Inferior parietal cortex (tissue), 1 donor: ENCODE results near the gene KLK13.

Source experiments
- DNase-seq: peaks from one replicate; pipeline ENCODE4 v3.0.0-alpha.2; 2016; ENCODE audit errors: extremely low spot score

KLK13 gene

DNA sequence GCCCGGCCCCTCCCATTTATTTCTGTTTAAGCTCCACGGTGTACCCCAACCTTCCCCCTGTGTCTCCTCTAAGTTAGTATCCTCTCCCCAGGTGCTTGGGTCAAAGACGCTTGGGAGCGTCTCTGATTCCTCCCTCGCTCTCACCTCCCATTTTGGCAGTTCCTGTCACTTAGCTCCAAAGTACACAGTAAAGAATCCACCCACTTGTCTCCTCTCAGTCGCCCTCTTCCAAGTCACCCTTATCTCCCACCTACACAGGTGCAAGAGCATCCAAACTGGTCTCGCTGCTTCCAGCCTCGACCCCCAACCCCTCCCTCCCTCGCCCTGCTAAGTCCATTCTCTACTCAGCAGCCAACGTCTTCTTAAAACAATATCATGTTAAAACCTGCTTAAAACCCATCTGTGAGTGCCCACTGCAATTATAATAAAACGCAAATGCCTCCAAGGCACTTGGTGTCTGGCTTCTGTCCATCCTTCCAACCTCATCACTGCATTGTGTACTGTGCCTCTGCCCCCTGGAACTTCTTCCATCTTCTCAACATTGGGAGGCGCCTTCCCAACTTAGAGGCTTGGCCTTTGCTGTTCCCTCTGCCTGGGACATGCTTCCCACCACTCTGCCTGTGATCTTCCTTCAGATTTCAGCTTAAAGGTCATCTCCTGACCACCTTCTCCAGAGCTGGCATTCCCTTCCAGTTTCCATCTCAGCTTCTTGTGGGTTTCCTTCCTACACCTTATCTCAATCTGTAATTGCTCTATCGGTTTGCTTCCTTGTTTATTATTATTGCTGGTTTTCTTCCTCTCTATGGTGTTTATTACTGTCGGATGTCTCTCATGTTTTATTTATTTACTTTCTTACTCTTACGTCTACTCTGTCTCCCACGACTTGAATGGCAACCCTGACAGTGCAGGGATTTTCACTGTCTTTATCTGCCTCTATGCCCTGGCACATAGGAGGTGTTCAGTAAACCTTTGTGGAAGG lies 27.3 kb upstream of the KLK13 start:
- no peak for DNase-seq

DNA sequence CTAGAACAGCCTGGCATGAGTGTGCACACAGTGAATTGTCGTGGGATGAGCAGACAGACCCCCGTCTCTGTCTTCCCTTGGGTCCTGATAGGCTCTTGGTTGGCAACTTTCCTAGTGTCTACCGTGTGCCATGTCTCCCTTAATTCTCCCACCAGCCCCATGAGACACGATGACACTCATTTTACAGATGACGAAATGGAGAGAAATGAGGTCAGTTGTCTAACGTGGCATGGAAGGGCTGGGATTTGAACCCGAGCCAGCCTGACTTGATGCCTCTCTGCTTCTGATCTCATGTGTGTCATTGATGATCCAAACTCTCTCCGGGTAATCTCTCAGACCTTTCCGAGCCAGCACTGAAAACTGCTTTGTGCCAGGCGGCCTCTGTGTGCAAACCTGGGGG lies 26.2 kb upstream of the KLK13 start:
- no peak for DNase-seq

DNA sequence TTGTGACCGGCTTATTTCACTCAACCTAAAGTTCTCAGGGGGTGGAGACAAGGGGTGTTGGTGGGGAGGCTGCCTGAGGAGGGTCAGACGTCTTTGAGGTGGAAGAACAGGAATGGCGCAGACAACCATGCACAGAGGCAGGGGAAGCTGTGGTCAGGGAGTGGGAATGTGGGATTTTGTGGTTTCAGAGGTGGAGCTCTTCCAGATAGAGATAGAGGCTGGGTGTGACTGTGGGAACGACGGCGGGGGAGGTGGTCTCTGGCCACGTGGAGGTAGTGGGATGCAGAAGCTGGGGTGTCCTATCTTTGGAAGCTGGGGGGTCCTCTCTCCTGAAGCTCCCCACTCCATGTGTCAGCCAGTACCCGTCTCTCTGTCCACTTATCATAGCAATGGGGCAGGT lies 25.6 kb upstream of the KLK13 start:
- DNase-seq: no peak

DNA sequence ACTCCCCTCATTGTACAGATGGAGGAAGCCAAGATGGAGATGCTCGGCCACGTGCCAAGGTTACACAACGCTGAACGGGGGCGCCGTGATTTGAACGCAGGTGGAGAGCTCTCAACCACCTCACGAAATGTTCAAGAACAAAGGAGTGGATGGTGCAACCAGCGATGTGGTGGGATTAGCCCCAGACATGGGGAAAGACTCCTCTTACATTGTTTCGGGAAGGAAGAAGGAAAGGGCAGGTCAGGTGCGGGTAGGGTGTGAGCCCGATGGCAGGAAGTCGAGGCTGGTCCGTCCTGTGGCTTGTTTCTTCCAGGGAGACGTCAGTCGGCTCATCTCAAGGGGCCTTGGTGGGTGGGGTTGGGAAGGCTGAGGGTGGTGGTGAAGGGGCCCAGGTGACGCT lies 24.9 kb upstream of the KLK13 start:
- DNase-seq: no peak

DNA sequence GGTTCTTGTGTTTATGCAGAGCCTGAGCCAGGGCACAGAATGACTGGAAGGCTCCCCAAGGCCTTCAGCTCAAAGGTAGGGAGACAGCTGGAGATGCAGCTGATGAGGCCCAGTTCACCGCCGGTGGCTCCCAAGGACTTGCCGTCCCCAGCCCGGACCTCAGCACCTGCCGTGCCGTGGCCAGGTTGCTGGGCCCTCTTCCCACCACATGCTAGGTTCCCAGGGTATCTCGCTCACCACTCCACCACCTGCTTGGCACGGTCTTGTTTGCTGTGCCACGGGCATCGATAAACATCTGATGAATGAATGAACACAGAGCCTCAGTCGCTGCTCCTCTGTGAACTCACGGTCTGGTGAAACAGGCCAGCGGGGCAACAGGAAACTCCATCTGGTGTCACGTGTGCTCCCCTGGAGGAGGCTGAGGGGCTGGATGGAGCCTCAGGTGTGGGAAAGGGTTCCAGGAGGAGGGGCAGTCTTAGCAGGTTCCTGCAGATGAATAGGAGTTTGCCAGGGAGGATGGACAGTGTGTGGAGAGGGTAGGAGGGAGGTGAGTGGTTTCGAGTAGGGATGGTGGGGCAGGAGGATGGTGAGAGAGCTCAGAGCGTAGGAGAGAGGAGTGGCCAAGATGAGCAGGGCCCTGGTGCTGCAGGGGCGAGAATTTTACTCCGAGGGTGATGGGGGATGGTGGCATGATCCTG lies 21.4 kb upstream of the KLK13 start:
- no peak for DNase-seq

DNA sequence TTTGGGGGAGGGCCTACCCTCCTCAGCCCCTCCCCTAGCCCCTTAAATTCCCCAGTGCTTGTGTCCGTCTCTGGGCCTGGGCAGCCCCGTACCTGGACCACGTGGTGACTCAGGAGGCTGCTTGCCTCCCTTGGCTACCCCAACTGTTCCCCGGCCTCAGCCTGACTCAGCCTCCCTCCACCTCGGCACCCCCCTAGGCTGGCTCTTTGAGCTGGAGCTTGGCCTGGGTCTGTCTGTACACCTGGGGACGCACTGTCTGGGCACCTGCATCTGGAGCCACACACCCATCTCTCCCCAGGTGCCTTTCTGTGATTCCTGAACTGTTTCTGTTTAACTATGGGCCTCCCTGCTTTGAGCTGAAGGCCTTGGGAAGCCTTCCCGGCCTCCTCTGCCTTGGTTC lies 19.6 kb upstream of the KLK13 start:
- DNase-seq: no peak

DNA sequence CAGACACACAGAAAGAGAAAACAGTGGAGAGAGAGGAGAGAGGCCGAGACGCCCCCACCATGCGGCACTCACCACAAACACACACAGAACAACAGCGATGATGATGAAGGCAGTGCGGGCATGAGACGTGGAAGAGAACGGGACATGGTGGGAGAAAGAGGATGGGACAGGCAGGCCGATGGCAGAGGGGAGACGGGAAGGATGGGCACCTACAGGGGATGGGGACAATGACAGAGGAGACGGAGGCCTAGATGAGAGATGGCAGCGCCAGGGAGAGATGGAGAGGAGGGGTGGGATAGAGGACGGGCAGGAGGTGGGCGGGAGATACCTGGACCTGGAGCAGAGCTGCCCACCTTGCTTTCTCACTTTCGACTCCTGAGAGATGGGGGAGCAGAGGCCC lies 18.9 kb upstream of the KLK13 start:
- DNase-seq: no peak

DNA sequence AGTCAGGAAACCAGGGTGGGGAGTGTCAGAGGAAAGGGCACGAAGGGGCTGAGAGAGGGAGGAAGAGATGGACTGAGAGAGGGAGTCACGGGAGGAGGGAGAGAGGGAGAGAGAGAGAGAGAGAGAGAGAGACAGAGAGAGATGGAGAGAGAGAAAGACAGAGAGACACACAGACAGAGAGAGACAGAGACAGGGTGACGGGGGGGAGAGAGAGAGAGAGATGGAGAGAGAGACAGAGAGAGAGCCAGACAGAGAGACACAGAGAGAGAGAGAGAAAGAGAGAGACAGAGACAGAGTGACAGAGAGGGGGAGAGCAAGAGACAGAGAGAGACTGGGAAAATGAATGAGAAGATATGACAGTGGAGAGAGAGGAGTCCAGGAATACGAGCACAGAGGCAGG lies 18.3 kb upstream of the KLK13 start:
- DNase-seq: no peak

DNA sequence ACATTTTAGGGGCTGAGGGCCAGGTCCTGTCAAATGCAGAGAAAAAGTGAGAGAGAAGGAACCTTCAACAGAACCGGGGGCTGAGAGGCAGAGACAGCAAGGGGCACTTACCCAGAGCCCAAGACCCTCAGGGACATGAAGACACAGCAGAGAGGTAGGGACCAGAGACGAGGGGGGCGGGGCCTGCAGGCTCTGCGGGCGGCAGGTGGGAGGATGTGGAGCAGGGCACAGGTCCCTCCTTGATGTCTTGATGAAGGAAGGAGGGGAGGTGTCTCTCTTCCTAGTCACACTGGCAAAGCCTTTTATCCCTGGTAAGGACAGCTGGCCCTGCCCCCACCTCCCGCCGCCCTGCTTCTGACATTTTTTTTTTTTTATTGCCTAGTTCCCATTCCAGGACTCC lies 17.7 kb upstream of the KLK13 start, which contains the start of gene KLK14:
Gene KLK14 (minus strand): TSS at position 277 of the 400 bp plus-strand sequence. CDS start 273 bp downstream, at position 4.
- DNase-seq: no peak

DNA sequence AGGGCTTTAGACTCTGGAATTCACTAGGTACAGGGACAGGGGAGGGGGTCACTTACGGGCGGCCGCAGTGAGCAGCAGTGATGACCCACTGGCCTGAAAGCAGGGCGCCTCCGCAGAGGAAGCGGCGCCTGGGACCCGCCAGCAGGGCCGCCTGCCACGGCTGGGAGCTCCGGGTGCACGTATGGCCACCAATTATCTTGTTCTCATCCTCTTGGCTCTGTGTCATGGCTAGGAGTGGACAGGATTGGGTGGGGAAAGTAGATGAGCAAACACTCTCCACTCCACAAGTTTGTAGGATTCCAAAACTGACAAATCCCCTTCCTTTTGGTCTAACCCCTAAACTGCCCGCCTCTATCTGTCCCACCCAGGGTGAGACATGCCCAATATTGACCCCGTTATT lies 16.6 kb upstream of the KLK13 start:
- no peak for DNase-seq

DNA sequence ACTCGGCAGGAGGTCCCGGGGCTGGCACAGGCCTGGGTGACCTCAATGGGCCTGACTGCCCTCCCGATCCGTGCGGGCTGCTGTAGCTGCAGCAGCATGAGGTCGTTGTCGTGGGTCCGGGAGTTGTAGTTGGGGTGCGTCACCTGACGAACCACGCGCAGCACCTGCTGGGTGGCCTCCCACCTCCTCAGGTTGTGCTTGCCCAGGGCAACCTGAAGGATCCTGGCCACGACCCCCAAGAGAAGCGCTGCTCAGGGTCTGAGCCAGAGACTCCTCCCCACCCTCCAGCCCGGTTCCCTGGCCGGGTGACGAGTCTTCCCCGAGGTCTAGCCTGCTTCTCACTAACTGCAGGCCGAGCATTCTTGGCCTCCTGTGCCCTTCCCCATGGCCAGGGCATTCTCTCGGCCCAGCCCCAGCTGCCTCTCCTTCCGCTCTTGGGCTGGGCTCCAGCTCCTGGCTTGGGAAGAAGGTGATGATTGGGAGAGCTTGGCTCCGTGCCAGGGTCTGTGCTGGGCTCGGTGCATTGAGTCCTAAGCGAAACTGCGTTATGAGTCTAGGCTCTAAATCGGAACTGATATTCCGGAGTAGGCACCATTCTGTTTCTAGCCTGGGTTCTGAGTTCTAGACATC lies 14.7 kb upstream of the KLK13 start:
- no peak for DNase-seq

DNA sequence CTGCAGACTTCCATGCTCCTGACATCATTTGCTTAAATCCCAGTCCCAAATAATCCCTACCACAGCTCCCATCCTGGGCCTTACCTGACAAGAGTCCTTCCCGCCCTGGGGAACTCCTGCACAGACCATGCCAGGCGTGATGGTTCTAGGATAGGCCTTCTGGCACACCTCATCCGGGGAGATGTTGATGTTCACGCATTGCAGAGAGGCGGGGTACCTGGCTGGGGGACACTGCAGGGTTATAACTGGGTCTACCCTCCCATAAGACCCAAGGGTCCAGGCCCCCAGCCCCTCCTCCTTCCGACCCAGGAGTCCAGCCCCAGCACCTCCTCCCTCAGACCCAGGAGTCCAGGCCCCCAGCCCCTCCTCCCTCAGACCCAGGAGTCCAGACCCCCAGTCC lies 13.8 kb upstream of the KLK13 start:
- DNase-seq: no peak

DNA sequence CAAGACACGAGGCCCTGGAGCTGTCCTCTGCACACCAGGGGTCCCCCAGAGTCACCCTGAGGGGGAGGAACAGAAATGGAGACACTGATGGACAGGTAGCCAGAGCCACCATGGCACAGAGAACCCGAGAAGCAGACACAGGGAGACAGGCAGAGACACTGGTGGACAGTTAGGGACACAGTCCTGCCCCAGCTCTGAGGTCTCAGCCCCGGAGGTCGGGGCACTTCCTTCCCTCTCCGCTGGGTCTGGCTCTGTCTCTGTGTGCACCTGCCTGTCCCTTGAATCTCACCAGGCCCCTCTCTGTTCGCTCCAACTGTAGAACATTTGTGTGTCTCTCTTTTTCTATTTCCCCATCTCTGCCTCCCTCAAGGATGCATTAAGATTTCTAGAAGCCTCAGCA lies 13.2 kb upstream of the KLK13 start:
- no peak for DNase-seq

DNA sequence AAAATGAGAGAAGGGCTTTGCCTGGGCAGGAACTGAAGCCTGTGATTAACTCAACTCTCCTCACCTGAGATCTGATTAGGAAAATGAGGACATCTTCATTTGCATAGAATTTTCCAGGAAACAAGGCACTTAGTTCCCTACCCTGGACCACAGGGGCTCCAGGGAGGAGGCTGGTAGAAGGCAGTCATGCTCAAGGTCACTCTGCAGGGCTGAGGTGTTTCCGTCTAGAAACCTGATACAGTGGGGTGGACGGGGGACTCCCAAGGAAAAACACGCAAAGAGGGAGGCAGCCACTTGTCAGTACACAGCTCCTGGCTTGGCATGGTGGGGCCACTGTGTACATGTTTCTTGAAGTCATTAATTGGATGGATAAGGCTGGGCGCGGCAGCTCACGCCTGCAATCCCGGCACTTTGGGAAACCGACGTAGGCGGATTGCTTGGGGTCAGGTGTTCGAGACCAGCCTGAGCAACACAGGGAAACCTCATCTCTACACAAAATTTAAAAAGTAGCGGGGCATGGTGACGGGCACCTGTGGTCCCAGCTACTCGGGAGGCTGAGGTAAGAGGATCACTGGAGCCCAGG lies 11.8 kb upstream of the KLK13 start:
- DNase-seq: no peak

DNA sequence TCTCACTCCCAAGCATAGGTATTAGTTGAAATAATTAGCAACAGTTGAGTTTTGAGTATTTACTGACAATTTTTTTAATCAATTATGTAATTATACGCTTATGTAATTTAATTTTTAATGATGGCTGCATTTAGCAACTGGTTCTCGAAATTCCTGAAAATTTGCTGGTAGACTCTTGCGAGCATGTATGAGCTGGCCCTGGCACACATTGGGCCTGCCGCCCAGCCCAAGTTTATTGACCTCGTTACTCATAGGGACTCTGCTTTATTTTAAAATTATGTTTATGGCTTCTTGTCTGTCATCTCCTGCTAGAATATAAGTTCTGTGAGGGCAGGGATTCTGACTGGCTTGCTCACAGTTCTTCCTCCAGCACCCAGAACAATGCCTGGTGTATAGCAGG lies 11.1 kb upstream of the KLK13 start:
- DNase-seq: no peak

DNA sequence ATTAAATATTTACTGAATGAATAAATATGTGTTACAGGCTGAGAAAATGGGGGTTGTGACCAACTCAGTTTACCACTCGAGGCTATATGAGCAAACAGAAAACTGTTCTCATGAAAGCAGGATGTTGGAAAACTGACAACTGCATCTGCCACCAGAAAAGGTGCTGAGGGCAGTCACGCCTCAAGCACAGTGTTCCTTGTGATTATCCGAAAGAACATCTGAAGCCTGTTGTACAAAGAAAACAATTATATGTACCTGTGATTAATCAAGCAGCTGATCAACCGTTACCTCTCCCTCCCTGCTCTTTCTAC lies 6.2 kb upstream of the KLK13 start:
- DNase-seq: no peak

DNA sequence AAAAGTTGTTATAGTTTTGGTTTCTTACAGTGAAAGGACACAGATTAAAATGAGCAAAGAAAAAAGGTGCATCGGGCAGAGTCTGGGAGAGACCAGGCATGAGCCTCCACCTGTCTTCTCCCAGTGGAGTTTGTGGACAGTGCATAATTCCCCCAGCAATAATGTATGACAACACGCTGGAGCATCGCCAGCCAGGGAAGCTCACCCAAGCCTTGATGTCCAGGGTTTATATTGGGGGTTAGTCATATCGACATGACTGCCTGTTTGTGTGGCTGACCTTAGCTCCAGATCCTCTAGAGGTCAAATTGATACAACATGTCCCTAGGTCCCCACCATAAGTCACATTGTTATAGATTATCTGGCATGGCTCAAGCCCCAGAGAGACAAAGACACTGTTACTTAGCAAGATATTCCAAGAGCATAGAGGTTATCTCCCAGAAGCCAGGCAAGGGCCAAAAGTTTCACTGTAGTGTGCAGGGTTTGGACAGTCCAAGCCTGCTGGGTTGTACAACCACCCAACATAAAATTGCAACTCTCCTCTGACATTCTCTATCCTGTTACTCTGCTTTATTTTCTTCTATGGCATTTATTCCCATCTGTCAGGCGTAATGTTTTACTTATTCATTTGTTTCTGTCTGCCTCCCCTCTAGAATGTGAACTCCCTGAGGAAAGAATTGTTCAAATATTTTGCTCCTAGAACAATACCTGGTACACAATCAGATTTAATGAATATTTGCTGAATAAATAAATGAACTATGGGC lies 5.6 kb upstream of the KLK13 start:
- no peak for DNase-seq

DNA sequence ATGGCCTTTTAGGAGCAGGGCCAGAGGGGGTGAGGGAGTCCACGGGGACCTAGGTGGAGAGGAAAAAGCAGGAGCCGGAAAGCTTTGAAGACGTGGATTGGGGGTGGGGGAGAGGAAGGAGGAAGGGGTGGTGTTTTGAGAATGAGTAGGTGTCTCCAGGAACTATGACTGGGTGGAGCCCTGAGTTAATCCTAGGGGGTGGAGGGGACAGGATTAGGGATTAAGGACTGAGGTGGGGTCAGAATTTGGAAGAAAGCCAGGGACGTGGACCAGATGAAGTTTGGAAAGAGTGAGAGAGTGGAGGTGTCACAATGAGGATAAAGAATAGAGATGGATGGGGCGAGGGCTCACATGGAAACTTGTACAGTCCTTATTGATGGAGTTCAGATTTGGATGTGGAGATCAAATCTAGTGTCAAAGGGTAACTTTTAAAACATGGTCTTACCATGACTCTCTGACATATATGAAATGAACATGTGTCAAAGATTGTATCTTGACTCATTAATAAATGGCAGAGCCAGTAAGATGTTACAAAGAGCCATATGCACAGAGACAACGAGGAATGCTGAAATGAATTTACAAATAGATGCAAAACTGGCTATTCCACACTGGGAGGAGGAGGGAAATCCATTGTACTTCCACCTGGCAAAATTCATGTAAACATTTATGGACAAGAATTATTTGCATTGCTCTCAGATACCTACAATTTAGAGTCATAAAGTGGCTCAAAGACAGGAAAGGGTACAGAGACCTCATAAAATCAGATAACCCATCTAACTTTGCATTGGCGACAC lies 1.7 kb upstream of the KLK13 start:
- DNase-seq: no peak

DNA sequence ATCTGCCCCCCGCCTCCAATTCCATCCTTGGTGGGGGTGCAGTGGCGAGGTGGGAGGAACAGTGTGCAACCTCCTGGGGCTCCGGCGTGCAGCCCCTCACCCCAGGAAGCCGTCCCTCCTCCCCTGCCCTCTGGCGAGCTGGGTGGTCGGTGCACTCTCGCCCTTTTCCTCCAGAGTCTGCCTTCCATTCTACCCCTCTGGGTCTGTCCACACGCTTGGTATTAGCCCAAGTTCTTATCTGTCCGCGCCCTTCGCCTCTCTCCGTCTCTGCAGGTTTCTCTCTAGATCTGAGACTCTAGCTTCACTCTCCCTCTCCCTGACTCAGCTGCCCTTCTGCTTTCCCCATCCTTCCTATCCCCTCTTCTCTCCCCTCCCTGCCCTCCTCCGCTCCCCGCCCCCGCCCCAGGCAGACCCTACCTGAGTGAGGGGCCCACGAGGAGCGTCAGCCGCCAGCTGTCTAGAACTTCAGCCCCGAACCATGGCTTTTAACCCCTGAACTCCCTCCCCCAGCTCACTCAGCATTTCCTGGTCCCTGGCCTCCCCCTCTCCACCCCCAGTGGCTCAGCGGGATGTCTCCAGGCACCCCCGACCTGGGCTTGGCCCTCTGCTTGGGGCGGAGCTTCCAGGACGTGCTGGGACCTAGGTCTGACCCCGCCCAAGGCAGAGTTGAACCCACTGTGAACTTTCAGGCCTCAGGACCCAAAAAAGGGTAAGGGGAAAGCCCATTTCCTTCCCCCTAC lies 499 bp upstream of the KLK13 start:
- DNase-seq: no peak

DNA sequence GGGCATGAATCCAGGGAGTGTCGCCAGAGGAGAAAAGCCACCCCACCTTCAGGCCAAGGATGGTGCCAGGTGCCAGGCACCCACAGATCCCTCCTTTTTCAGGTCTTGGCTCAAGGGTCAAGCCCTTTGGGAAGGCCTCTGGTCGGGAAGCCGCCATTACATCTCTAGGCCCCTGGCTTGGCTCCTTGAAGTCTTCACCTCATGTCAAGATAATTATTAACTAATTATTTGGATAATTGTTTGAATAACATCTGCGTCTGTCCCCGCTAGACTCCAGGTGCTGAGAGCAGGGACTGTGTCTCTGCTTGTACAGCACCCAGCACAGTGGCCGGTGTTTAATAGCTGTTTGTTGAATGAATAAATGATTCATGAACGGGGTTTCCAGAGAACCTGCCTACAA lies 1.2 kb downstream of the KLK13 start:
- no peak for DNase-seq
